Esophagus squamous epithelium (tissue), 5 donors: ENCODE data around the gene TTC8. TPM values are rescaled to one million over a fixed set of nuclear protein-coding genes. Genes with fewer than 3 reads are reported as not detected.

ENCODE experiments used
- DNase-seq: peaks from one replicate; lab custom pipeline; 2025; lab: John Stamatoyannopoulos, UW
- H3K27ac ChIP-seq, 4 donors: fragments of 200-600 bp; sonication (generic); one replicate each; pipeline ENCODE4 v1.5.1; 2016 to 2019; ENCODE audit warnings: mild to moderate bottlenecking in 1 of 4
- H3K27me3 ChIP-seq, 4 donors: fragments of 200-600 bp; sonication (generic); 1 replicate in 3 of 4; 2 replicates in 1 of 4; pipeline versions ENCODE4 v1.5.1 to v1.6.0; 2017 to 2021; ENCODE audit warnings: antibody characterized with exemption in 1 of 4
- H3K36me3 ChIP-seq, 3 donors: fragments of 200-600 bp; sonication (generic); one replicate each; pipeline ENCODE4 v1.5.1; 2016 to 2019
- H3K4me1 ChIP-seq, 3 donors: fragments of 200-600 bp; sonication (generic); one replicate each; pipeline ENCODE4 v1.5.1; 2017 to 2019
- H3K4me3 ChIP-seq, 4 donors: fragments of 200-600 bp; sonication (generic); 1 replicate in 3 of 4; 2 replicates in 1 of 4; pipeline ENCODE4 v1.5.1; 2016 to 2019; ENCODE audit warnings: mild to moderate bottlenecking in 2 of 4, moderate library complexity in 1 of 4
- H3K9me3 ChIP-seq, 3 donors: fragments of 200-600 bp; sonication (generic); one replicate each; pipeline ENCODE4 v1.5.1; 2016 to 2019
- POLR2A ChIP-seq, 4 donors: fragments of 450-650 bp; IDR thresholded peaks; one replicate each; pipeline ENCODE4 v1.6.1; 2017; ENCODE audit warnings: antibody characterized with exemption in 4 of 4, mild to moderate bottlenecking in 4 of 4, moderate library complexity in 3 of 4
- WGBS, 2 donors: methylation state at CpG; one replicate each; pipeline ENCODE4 v1.1.5; 2018; 5-methylcytosine and 5-hydroxymethylcytosine counted together
- intact Hi-C: fragments of 100-400 bp; cut with DNase I; formaldehyde crosslinking; loops from one replicate; pipeline ENCODE4 v1.15.0; 2022
- small RNA-seq, 4 donors: library from RNA; depleted of rRNA; stranded (forward); fragments of <200 nt; gene quantifications; one replicate each; pipeline ENCODE3, GENCODE V24; 2016
- total RNA-seq, 4 donors: library from RNA; depleted of rRNA; stranded (reverse); fragments of >200 nt; gene quantifications; one replicate each; pipeline ENCODE4 v1.1.0, GENCODE V29; 2016
- TF ChIP-seq, protein P1 (sequence below), 6 experiments: fragments of 450-650 bp in 4 of 6; fragments of 200-600 bp in 2 of 6; sonication (generic) in 2 of 6; IDR thresholded peaks; one replicate each; pipeline ENCODE4 v1.5.1; 2016 to 2019; ENCODE audit warnings: antibody characterized with exemption in 6 of 6, mild to moderate bottlenecking in 4 of 6, moderate library complexity in 4 of 6
- donor health status: DM: yes; HTN: yes; CAD: no.

The TTC8 gene
- total RNA-seq, 4 donors from 2014 or later, result 13.0 to 17.2 (median 15.8) TPM

DNA sequence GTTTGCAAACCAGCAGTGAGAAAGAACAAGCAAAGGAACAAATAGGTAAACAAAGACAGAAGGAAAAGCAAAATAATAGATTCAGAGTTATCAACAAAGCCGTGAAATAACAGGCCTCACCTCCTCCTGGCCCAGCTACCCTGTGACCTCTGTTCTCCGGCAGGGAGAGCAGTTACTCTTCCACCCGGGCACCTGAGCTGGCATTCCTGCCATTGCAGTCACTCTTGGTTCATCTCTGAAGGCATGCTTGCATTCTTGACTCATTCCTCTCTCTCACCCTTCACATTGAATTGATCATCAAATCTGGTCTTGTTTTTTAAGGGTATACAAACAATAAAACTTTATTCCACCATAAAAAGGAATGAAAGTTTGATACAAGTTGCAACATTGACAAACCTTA is 95.1 kb downstream of the TTC8 start:
- no peak for TF ChIP-seq POLR2A (IDR thresholded peaks at IDR 0.05)
- TF ChIP-seq, protein P1, sequence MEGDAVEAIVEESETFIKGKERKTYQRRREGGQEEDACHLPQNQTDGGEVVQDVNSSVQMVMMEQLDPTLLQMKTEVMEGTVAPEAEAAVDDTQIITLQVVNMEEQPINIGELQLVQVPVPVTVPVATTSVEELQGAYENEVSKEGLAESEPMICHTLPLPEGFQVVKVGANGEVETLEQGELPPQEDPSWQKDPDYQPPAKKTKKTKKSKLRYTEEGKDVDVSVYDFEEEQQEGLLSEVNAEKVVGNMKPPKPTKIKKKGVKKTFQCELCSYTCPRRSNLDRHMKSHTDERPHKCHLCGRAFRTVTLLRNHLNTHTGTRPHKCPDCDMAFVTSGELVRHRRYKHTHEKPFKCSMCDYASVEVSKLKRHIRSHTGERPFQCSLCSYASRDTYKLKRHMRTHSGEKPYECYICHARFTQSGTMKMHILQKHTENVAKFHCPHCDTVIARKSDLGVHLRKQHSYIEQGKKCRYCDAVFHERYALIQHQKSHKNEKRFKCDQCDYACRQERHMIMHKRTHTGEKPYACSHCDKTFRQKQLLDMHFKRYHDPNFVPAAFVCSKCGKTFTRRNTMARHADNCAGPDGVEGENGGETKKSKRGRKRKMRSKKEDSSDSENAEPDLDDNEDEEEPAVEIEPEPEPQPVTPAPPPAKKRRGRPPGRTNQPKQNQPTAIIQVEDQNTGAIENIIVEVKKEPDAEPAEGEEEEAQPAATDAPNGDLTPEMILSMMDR (IDR thresholded peaks at IDR 0.05), result no peak
- Histone ChIP-seq H3K9me3 (peaks cover 0 to 7% (median 0%) of the 10 kb centered on the region in 3 donors), H3K36me3 (no peaks in the 10 kb centered on the region), H3K4me3 (no peak overlapping the region), H3K4me1 (no peaks in the 10 kb centered on the region), H3K27ac (no peak overlapping the region), H3K27me3 (peaks cover 0 to 16% (median 0%) of the 10 kb centered on the region in 4 donors)
- intact Hi-C loops, result no loop called here
- 41 to 70% methylated on average over 3 of the region's 3 CpGs for WGBS, 2 donors
- DNase-seq, result no peak

Small RNA genes within 50 kb of the gene (small RNA-seq; reads per million reads assigned to genes)
- 0 reads per million in 4 donors for gene RF00019
- 0 reads per million in 4 donors for gene RNU4-92P

Other genes with a start within 250 kb of the TTC8 start
- 1 to 10 TPM in 3 of 4 donors, under 1 TPM in 1; 0.82 to 1.6 (median 1.3) TPM for gene EML5, start 31.7 kb upstream of the TTC8 start, total RNA-seq